Cardiac septum (tissue), 1 donor: ENCODE results near the gene OSBP2. TPM values are rescaled to one million over a fixed set of nuclear protein-coding genes. Genes with fewer than 3 reads are reported as not detected.

Experiments
- DNase-seq: peaks from one replicate; pipeline ENCODE4 v3.0.0-alpha.2; 2020; ENCODE audit warnings: low spot score
- intact Hi-C: fragments of 100-400 bp; cut with DNase I; formaldehyde crosslinking; loops from one replicate; pipeline ENCODE4 v1.14.0; 2022
- total RNA-seq: library from RNA; stranded (reverse); fragmentation: NEBNext Ultra II Directional; extraction: Animal tissue kit (Norgen Biotek cat#: 25700); gene quantifications from one replicate; pipeline ENCODE4 v1.2.1, GENCODE V29; 2021
- donor health status: DM: no; HTN: no; CAD: no.

The OSBP2 gene
- total RNA-seq, 1 donor from 2014 or later = 8.9 TPM

GRCh38 chr22:30872285-30873041 is 177.8 kb downstream of the OSBP2 start:
- intact Hi-C loops = no loop called here
- DNase-seq = peak; percentile 57

- intact Hi-C loops = no loop called here
Observed at GRCh38 chr22:30873086-30873650, 178.5 kb downstream of the OSBP2 start.

DNA sequence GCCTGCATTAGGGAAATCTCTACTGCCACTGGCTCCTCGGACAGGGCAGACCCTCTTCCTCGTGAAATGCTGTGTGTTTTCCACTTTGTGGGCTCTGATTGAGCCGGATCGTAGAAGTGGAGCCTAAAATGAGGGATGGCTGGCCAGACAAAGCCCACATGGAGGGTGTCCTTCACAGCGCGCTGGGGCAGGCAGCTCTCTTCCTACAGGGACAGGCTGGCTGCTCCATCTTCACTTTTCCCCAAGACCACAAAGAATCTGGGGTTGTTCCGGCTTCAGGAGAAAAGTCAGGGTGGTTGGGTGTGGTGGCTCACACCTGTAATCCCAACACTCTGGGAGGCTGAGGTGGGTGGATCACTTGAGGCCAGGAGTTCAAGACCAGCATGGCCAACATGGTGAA is 179.0 kb downstream of the OSBP2 start:
- no peak for DNase-seq
- intact Hi-C loops = no loop called here

More at GRCh38 chr22:30873086-30873650, 178.5 kb downstream of the OSBP2 start:
- DNase-seq = peak; percentile 69

DNA sequence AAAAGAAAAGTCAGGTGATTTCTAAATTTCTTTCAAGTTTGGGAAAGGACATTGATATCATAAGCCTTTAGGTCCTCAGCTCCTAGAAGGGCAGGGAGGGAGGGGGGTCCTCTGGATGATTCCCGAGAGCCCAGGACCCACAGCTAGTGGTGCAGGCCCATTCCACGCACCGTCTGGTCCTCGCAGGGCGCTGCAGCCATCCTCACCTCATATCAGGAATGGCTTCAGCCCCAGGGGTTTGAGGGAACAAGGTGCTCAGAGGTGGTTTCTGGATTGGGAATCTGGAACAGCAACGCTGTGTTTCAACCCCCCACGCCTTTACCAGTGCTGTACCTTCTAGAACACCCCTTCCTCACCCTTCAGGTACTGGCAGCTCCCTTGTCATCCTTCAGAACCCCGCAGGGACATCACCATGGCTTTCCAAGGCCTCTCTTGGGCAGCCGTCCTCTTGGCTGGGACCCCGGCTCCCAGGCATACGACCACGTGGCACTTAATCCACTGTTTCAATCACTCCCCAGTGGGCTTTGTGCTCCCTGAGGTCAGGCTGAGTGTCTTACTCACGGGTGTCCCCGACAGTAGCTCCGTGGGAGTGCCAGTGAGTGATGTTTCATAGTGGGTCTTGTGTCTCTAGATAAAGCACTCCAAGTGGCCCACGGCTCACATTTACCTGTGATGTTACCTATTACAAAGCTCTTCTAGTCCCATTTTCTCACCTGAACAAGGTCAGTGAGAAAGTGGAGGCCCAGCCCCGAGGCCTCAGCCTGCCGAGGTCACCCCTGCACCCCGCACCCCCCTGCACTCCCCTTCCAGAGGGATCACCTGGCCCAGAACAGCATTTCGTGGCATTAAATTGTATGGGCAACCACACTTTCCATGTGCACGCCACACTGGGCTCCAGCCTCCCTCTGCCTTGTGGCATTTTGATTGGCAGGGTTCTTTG is 180.0 kb downstream of the OSBP2 start:
- peak; percentile 65 for DNase-seq
- intact Hi-C loops = no loop called here

DNA sequence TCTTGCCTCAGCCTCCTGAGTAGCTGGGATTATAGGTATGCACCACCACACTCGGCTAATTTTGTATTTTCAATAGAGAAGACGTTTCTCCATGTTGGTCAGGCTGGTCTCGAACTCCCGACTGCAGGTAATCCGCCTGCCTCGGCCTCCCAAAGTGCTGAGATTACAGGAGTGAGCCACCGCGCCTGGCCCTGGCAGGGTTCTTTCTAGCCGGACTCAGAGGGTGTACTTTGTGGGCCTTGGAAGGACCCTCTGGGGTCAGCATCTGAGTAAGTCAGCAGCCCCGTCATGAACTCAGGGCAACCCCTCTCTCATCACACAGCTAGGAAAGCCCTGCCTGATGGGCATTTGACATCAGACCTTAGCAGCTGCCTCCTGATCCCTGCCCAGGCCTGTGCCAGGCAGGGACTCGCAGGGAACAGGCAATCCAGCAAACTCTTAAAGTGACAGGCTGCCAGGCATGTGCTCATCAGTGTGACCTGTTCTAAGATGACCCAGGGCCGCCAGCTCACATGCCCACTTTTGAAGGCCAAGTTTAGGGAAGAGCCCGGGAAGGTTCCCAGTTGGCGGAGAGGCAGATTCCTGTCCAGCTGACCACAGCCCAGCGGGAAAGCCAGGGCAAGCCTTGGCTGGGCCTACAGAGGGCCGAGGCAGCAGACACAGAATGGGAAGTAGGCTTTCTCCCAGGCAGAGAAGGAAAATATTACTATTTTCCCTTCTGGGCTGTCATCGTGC is 181.0 kb downstream of the OSBP2 start:
- intact Hi-C loops = no loop called here
- peak; percentile 78 for DNase-seq

GRCh38 chr22:30876221-30876751 is 181.6 kb downstream of the OSBP2 start:
- peak; percentile 71 for DNase-seq
- intact Hi-C loops = no loop called here

GRCh38 chr22:30876915-30877553 is 182.4 kb downstream of the OSBP2 start:
- no peak for DNase-seq
- intact Hi-C loops = no loop called here

DNA sequence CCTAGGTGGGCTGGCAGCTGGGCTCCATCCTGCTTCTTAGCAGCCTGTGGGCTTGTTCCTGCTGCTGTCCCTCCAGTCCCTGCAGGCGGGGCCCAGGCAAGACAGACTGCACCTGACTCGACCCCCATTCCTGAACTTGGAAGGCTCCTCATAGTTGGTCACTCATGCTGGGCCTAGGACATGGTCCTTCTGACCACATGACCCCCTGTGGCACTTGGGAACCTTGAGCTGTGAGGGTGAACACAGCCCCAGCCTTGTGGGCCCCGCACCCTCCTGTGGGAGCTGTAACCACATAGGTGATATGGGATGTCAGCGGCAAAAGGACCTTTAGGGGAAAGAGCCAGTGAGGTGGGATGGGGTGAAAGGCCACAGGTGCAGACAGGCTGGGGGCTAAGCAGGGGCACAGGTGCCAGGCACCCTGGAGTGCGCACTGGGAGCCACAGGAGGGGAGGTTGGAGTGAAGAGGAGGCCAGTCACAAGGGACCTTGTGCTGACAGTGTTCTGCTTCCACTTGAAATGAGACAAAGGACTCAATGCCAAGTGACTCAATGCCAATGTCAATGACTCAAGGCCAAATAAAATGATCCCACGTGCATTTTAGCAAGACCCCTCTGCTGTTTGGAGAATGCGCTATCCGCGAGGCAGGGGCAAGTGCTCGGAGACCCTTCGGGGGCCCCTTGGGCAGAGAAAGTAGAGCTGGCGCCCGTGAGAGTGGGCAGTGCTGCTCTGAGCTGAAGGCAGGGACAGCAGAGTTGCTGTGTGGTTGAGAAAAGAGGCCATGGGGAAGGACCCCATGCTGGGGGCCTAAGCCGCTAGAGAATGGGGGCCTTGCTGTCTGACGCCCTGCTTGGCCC is 183.2 kb downstream of the OSBP2 start:
- no peak for DNase-seq
- intact Hi-C loops = no loop called here

GRCh38 chr22:30878516-30879414 is 184.1 kb downstream of the OSBP2 start:
- no peak for DNase-seq
- intact Hi-C loops = no loop called here

GRCh38 chr22:30879415-30879797 is 184.7 kb downstream of the OSBP2 start:
- intact Hi-C loops = no loop called here
- no peak for DNase-seq

- intact Hi-C loops = no loop called here
- no peak for DNase-seq
Observed at GRCh38 chr22:30880181-30880601, 185.5 kb downstream of the OSBP2 start.

GRCh38 chr22:30880847-30881246 is 186.2 kb downstream of the OSBP2 start:
- DNase-seq = no peak
- intact Hi-C loops = no loop called here

GRCh38 chr22:30881361-30882183 is 186.9 kb downstream of the OSBP2 start:
- intact Hi-C loops = no loop called here
- DNase-seq = no peak

DNA sequence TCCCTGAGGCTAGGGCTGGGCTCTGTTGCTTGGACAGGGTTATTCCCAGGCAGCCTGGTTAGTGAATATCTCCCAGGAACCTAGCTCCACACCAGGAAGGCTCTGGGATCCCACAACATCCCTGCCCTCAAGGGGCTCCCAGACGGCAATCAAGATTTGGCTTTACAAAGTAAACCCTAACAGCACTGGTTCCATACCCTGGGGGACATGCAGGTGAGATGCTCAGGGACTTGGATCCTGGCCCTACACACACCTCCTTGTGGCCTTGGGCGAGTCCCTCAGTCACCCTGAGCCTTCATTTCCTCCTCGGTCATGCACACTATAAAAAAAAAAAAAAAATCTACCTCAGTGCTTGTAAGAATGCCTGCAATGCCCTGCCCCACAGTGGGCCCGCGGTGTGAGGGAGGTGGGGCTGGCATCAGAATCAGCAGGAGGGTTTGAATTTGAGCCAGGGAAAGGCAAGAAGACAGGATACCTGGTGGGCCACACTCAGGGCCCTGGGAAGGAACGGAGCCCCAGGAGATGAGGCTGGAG is 187.6 kb downstream of the OSBP2 start:
- no peak for DNase-seq
- intact Hi-C loops = no loop called here

GRCh38 chr22:30882974-30883533 is 188.4 kb downstream of the OSBP2 start:
- no peak for DNase-seq
- intact Hi-C loops = no loop called here
